DMS114 treated with DMSO at 0.1 percent for 48 hours (cell line): Measurements from ENCODE around the gene MAGI1.
A peak's percentile ranks its signal among the peaks of the same experiment; 100 is the strongest.
"Not testable (repeated sequence)": the region's sequence is repeated elsewhere in the genome, so short reads cannot be mapped to it uniquely, and the experiment has no call there.

ENCODE experiments used
- DNase-seq: peaks from one replicate; lab custom pipeline; 2025; ENCODE audit not compliant: unreplicated experiment; lab: John Stamatoyannopoulos, UW

Gene MAGI1

GRCh38 chr3:66041116-66041515 is 2.4 kb upstream of the MAGI1 start:
- DNase-seq = no peak

DNA sequence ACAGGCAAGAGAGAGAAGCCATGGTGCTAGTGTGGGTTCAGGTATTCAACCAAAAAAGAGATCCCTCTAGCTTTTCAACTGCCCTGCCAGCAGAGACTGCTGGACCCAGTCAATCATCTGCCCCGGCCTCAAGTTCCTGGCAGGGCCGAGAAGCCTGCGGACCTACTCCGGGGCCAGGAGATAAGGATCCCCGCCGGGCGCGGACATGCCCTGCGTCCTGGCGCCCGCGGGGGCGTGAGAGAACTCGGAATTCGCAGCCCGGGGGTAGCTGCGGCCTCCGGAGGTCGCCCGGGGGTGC is 821 bp upstream of the MAGI1 start:
- DNase-seq = no peak

DNA sequence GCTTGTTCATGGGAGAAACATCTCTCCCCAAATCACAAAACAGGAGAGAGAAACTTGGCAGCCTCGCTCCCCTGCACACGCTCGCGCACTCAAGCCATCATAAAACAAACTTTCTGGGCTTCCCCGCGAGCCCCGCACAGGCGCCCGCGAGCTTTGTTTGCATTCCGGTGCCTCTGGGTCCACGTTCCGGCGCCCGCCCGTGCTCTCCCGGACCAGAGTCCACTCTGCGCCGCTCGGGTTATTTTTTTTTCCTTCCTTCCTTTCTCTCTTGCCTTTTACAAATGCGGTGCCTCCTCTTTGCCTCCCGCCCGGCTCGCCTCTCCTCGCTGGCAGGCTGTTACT is 363 bp downstream of the MAGI1 start:
- DNase-seq = no peak

GRCh38 chr3:66037986-66038369 is 740 bp downstream of the MAGI1 start:
- DNase-seq = no peak

GRCh38 chr3:66037330-66037985 is 1.3 kb downstream of the MAGI1 start:
- DNase-seq = peak; percentile 8

DNA sequence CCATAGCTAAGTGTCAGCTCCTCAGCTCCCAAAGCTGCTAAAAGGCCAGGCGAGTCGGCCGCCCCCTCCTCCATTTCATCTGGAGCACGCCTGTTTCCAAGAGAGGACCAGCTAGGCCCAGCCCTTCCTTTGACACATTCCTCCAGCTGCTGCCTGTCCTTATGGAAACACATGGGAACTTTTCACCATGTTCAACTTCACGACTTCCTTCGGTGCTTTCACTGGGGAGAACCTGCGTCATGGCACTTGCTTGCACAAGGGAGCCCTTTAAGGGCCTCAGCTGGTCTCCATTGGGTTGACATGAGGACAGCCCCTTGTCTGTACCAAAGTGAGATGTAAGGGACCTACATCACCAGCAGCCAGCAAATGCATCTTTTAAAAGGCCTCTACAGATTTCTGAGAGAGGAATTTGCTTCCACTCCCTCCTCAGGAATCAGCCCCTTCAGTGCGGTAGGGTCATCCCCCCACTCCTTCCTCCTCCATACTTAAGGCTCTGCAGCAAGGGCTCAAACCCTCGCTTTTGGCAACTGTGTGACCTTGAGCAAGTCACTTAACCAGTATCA is 2.1 kb downstream of the MAGI1 start:
- no peak for DNase-seq

GRCh38 chr3:66035763-66036477 is 2.8 kb downstream of the MAGI1 start:
- no peak for DNase-seq

DNA sequence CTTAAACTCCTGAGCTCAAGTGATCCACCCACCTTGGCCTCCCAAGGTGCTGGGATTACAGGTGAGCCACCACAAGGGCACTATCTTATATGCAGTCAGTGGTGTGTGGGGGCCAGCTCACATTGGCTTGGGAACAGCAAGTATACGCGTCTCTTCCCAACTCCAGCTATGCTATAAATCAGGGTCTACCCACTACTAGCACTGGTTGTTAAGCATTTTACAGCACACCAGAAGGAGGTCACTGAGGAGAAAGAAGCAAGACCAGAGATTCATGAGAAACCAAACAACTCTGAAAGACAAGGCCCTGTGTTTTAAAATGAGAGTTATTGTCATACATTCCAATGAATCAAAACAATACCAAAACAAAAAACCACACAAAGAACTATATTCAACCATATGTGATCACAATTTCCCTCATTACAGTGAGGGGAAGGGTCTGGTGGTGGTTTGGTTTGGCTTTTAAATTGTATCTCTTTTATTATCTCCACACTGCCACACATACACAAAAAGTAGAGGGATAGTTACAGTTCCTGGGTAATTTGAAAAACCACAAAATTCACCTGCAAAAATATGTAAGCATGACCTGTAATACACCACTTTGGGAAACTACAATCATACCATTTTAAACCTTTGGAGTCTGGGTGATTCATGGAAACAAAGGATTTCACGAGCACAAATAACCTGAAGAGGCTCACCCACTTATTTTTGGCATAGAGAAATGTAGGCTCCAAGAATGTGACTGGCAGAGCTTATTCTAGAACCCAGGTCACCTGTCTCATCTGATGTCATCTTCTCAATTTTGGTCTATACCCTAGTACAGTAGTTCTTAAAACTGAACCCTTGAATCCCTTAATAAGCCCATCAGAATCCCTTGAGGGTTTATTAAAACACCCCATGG is 5.2 kb downstream of the MAGI1 start:
- no peak for DNase-seq

DNA sequence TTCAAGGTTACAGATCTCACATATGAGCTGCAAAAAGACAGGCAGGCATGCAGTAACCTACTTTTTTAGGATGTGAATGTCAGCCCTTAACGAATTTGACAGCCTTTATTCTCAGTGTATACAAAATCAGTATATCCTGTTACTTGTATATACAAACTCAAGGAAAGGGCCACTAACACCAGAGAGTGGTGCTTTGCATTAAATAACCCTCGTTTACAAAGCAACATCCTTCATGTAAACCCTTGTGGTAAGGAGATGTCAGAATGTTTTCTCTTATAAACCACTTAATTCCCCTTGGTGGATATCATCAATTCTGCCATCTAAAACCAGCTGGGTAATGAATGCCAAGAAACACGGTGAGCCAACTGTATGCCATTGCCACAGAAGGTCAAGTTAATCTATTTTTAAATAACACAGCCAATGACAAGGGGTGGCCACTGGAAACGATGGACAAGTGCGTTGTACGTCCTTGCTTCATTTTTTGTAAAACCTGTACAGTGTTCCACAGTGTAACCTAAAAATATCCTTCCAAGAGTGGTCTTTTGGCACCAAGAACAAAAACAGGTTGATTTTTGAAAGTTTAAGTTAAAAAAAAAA is 7.5 kb downstream of the MAGI1 start:
- DNase-seq = no peak

DNA sequence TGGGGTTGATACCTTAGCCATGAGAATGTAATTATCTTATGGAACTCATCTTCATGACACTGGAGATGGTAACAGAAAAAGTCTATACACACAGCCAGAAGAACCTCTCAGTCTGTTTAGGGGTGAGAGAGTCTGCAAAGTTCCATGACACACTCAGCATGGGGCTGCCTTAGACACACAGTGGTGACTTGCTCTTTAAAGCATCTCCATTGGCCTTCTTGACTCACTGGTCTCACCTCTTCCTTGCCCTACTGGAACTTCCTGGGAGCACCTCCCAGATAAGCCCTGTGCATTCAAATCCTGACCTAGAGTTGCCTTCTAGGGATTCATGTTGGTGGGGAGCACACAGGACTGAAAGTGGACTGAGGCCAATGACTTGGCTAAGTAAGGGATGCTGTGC is 9.3 kb downstream of the MAGI1 start:
- DNase-seq = no peak

DNA sequence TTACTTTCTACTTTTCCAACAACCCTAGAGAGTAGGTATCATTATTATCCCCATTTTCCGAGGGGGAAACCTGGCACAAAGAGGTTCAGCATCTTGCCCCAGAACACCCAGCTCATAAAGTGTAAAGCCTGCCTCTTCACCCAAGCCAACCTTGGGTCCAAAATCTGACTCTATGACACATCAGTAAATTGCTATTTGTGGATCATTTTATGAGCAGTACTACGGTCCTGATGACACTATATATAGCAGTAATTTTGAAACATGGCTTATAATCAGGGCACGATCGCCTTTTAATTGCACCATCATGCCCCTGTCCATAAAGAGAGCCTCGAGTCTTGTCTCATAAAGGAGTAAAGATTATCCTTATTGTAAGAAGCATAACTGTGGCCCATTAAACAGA is 9.7 kb downstream of the MAGI1 start:
- DNase-seq = no peak

GRCh38 chr3:66028457-66028856 is 10.3 kb downstream of the MAGI1 start:
- DNase-seq = no peak

DNA sequence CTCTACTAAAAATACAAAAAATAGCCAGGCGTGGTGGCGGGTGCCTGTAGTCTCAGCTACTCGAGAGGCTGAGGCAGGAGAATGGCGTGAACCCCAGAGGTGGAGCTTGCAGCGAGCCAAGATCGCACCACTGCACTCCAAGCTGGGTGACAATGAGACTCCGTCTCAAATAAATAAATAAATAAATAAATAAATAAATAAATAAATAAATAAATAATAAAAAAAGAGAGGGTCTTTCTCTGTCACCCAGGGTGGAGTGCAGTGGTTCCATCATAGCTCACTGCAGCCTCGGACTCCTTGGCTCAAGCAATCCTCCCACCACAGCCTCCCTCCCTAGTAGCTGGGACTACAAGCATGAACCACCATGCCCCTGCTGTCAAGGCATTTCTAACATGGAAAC is 11.6 kb downstream of the MAGI1 start:
- DNase-seq = not testable (repeated sequence)

DNA sequence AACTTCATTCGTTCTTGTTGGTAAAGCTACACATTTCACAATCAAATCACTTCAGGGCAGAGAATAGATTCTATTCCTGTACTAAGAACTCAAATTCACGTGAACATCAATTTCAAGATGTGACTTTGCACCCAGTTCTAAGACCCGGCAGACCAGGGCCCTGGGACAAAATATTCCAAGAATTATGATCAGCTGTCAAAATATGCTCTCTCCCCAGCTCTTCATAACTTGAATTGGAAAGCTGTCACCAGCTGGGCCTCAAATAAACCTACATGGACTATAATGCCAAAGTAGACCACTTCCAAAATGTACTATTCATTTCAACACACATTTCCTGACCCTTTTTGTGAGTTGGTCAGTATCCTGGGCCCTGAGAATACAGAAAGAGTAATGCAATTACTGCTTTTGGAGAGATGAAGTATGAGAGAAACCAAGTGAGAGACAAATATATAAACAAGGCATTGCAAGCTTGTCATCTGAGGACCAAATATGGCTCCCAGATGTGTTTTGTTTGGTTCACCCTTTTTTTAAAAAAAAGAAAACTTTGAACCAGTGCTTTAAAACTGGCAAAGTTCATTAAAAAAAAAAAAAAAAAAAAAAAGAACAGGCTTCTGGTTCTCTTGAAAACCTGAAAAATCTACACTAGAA is 14.9 kb downstream of the MAGI1 start:
- no peak for DNase-seq

DNA sequence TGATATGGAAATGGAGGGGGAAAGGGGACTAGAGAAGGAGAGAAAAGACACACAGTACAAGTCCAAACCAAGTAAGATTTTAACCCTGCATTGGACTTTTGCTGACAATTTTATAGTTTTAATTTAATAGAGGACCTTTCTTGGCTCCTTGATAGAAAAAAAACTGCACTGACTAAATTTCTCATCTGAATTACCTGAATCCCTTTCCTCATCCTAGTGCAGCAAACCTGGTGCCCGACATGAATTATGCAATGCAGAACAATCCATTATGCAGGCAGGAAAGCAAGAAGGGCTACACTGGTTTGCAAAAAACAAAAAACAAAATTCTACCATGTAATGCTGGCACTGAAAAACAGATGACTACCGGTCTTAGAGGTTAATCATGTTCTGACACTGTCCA is 15.5 kb downstream of the MAGI1 start:
- DNase-seq = no peak

GRCh38 chr3:66021731-66022131 is 17.0 kb downstream of the MAGI1 start:
- DNase-seq = no peak

DNA sequence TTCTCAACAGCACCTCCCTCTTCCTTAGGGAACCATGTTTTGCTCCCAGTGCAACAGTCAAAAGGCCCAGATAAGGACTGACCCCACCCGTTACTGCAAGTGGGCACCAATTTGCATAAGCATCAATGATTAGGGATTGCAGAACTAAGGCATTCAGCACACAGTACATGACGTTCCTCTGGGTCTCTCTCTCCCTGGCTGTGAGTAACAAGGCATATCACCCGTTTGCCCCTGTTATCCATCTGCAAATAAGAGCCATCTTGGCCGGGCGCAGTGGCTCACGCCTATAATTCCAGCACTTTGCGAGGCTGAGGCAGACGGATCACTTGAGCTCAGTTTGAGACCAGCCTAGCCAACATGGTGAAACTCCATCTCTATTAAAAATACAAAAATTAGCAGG is 18.8 kb downstream of the MAGI1 start:
- DNase-seq = no peak

GRCh38 chr3:66018057-66019033 is 20.4 kb downstream of the MAGI1 start:
- DNase-seq = no peak

- DNase-seq = no peak
These were observed 21.1 kb downstream of the MAGI1 start for GRCh38 chr3:66017591-66017990.

- no peak for DNase-seq
These were observed 21.6 kb downstream of the MAGI1 start for GRCh38 chr3:66017084-66017483.
